HFF-Myc (cell line): ENCODE data around the gene SLC25A33.

ENCODE experiments used
- DNase-seq: peaks from one replicate; pipeline ENCODE4 v3.0.0-alpha.2; 2011; ENCODE audit warnings: low read depth; ENCODE audit errors: extremely low read depth
- H3K4me3 ChIP-seq: replicated peaks from 2 replicates; pipeline ENCODE4 v1.5.1; 2011; ENCODE audit warnings: low read depth, mild to moderate bottlenecking, control low read depth, low read length
- TF ChIP-seq, protein P1 (sequence below): IDR thresholded peaks from 2 replicates; pipeline ENCODE4 v1.5.1; 2012; ENCODE audit warnings: mild to moderate bottlenecking, low read depth, low read length, control low read depth; ENCODE audit errors: missing control alignments

The SLC25A33 gene

DNA sequence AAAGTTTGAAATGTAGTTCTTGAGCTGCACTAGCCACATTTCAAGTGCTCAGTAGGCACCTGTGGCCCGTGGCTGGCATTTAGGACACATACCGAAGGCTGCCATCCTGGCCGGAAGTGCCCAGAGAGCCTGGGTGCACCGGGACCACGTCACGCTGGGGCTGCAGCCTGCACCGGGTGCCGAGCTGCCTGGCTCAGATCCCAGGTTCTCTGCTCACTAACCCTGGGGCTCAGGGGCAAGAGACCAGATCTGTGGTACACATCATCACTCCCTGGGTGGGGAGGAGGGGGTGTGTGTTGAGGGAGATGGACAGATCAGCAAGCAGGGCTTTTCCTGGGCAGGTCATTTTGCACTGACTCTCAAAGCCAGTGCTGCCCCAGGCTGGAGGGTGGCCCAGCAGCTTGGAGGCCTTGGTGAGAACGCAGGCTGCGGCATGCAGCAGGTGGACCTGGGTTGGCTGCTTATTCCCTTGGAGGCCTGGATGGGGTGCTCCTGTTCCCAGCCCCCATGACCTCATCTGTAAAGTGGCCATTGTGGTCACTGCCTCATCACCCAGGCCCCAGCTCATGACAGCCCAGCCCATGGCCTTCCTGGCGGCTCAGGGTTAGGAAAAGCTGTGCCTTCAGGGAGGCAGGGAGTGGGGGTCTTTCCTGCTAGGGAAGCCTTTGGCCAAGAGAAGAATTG lies 73.0 kb downstream of the SLC25A33 start:
- no peak for DNase-seq
- TF ChIP-seq, protein P1, sequence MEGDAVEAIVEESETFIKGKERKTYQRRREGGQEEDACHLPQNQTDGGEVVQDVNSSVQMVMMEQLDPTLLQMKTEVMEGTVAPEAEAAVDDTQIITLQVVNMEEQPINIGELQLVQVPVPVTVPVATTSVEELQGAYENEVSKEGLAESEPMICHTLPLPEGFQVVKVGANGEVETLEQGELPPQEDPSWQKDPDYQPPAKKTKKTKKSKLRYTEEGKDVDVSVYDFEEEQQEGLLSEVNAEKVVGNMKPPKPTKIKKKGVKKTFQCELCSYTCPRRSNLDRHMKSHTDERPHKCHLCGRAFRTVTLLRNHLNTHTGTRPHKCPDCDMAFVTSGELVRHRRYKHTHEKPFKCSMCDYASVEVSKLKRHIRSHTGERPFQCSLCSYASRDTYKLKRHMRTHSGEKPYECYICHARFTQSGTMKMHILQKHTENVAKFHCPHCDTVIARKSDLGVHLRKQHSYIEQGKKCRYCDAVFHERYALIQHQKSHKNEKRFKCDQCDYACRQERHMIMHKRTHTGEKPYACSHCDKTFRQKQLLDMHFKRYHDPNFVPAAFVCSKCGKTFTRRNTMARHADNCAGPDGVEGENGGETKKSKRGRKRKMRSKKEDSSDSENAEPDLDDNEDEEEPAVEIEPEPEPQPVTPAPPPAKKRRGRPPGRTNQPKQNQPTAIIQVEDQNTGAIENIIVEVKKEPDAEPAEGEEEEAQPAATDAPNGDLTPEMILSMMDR, result no peak
- no peak overlapping the region for H3K4me3 ChIP-seq

DNA sequence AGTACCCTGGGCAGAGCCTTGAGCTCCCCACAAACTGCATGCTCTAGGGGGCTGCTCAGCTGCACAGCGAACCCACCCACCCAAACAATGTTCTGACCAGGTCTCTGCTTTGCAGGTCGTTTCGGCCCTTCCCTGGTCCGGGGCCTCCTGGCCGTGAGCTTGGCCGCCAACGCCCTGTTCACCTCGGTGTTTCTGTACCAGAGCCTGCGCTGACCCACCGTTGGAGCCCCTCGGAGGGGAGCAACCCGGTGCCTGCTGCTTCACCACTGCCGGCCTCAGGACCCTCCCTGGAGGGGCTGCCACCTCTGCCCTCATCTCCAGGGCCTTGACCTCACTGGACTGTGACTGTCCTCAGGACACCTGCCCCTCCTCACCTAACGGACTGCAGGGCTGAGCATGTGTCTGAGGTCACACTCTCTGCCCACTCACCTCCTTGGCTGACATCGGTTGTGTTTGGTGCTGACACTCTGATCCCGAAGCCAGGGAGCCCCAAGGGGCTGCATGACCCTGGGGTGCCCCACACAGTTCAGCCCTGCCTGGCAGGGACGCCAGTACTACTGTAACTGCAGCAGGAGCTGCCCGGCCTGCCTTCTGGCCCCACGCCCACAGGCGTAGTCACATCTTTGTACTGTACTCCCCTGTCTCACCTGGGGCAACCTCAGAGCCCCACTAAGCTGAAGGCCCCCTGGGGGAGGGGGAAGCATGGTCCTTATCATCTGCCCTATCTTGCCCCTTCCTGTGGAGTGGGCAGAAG lies 73.8 kb downstream of the SLC25A33 start:
- DNase-seq, result no peak
- TF ChIP-seq, protein P1, result no peak
- no peak overlapping the region for H3K4me3 ChIP-seq

DNA sequence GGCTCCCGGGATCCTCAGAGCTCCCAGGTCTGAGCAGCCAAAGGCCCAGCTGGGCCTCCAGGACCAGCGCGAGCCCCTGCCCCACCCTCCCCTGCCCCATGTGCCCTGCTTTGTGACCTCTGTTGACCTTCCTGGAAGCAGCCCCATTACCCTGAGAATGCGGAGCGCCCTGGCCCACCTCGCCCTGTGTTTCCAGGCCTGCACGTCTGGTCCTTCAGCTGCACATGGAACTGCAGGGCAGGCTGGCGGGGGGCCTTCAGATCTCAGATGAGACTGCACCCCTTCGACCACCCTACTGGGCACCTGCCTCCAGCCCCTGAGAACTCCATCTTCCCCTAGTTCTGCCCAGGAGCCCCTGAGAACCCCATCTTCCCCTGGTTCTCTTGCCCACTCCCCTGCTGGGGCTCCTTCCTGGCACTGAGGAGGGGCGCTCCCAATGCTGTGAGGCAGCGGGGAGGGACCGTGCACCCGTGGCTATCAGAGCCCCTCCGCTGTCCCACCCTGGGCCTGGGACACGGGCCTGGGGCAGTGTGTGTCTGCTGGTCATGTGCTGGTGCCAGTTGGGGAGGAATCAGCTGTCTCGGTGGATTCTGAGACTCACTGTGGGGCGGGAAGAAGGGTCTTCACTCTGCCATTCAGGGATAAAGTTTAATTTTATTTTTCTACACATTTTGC lies 74.5 kb downstream of the SLC25A33 start:
- H3K4me3 ChIP-seq, result no peak overlapping the region
- no peak for DNase-seq
- TF ChIP-seq, protein P1, result no peak

GRCh38 chr1:9615316-9616063 lies 76.2 kb downstream of the SLC25A33 start:
- DNase-seq, result peak; percentile 24
- H3K4me3 ChIP-seq, result no peak overlapping the region
- TF ChIP-seq, protein P1, result peak; percentile 74

DNA sequence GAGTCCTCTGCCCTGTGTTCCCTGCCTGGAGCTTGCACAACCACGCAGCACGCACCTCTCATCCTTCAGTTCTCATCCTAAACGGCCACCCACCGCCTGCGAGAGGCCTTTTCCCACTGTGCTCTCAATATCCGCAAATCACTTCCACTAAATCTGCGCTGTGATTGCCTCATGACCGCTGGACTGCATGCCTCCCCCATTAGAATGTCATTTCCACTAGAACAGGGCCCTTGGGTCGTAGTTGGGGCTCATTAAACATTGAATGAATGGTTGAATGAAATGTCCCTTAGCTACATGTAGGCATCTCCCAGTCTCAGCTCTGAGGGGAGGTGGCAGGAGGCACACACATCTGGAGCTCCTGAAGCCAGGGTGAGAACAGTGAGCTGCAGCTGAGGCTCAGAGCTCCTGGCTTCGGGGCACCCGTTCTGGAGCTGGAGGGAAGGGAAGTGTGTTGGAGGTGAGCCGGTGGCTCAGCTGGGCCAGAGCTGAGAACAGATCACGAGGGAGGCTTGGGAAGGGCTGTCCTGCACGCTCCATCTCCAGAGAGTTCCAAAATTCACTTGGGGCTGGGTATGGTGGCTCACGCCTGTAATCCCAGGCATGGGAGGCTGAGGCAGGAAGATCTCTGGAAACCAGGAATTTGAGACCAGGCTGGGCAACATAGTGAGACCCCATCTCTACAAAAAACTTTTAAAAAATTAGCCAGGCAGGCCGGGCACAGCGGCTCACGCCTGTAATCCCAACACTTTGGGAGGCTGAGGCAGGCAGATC lies 79.8 kb downstream of the SLC25A33 start:
- no peak overlapping the region for H3K4me3 ChIP-seq
- TF ChIP-seq, protein P1, result no peak
- no peak for DNase-seq

GRCh38 chr1:9621032-9621431 lies 81.8 kb downstream of the SLC25A33 start:
- TF ChIP-seq, protein P1, result no peak
- DNase-seq, result peak; percentile 3
- no peak overlapping the region for H3K4me3 ChIP-seq
